IMR-90 (cell line): Measurements from ENCODE around the gene NDUFAF5. TPM values are rescaled to one million over a fixed set of nuclear protein-coding genes. Genes with fewer than 3 reads are reported as not detected.

Experiments used
- ATAC-seq: fragments of 200-7000 bp; cut with Tn5 transposase; 2 replicates; pipeline ENCODE4 v1.9.1; 2020; ENCODE audit warnings: low read depth, mild to moderate bottlenecking, moderate library complexity
- BruUV-seq: library from RNA; stranded (reverse); fragments of 400-500 nt; replicated peaks from 2 replicates; lab custom pipeline; 2021; lab: Mats Ljungman, UMichigan
- CTCF ChIA-PET: fragments of 300-600 bp; formaldehyde crosslinking; extraction: SDS; loops from one replicate; lab custom pipeline; 2021; ENCODE audit warnings: antibody characterized with exemption; lab: Yijun Ruan, JAX
- POLR2A ChIA-PET: fragments of 300-600 bp; sonication (Branson Sonifier 250); formaldehyde crosslinking; loops from one replicate; lab custom pipeline; 2022; ENCODE audit warnings: antibody characterized with exemption; ENCODE audit not compliant: unreplicated experiment; lab: Charles Lee
- DNase-seq: peaks from one replicate; pipeline ENCODE4 v3.0.0; 2013
- H2AFZ ChIP-seq: replicated peaks from 2 replicates; pipeline ENCODE3; 2013; ENCODE audit warnings: low read length, mild to moderate bottlenecking; ENCODE audit not compliant: poor library complexity
- H2AK5ac ChIP-seq: 2 replicates; pipeline ENCODE4 v1.6.1; 2013; ENCODE audit warnings: low read depth, low read length, inconsistent platforms
- H2AK9ac ChIP-seq: replicated peaks from 2 replicates; pipeline ENCODE3; 2013; ENCODE audit warnings: mild to moderate bottlenecking, low read depth, low read length, moderate library complexity; ENCODE audit not compliant: poor library complexity
- H2BK120ac ChIP-seq: 2 replicates; pipeline ENCODE4 v1.6.1; 2013; ENCODE audit warnings: low read depth, low read length, inconsistent platforms
- H2BK15ac ChIP-seq: 3 replicates; pipeline ENCODE4 v1.6.1; 2013; ENCODE audit warnings: low read depth, low read length, inconsistent platforms
- H2BK20ac ChIP-seq: 2 replicates; pipeline ENCODE4 v1.6.1; 2013; ENCODE audit warnings: low read depth, mild to moderate bottlenecking, inconsistent platforms, low read length, moderate library complexity
- H2BK5ac ChIP-seq: 2 replicates; pipeline ENCODE4 v1.6.1; 2013; ENCODE audit warnings: mild to moderate bottlenecking, low read depth, low read length, inconsistent platforms; ENCODE audit not compliant: poor library complexity, severe bottlenecking
- H3K14ac ChIP-seq: replicated peaks from 2 replicates; pipeline ENCODE4 v1.6.1; 2013; ENCODE audit warnings: low read depth, low read length, inconsistent platforms
- H3K18ac ChIP-seq: 2 replicates; pipeline ENCODE4 v1.6.1; 2013; ENCODE audit warnings: low read depth, low read length, control low read depth
- H3K23ac ChIP-seq: 2 replicates; pipeline ENCODE4 v1.6.1; 2013; ENCODE audit warnings: low read depth, low read length, inconsistent platforms
- H3K27ac ChIP-seq: 2 replicates; pipeline ENCODE4 v1.5.1; 2013; ENCODE audit warnings: mild to moderate bottlenecking, control low read depth, low read length; ENCODE audit not compliant: insufficient read depth
- H3K27me3 ChIP-seq: 2 replicates; pipeline ENCODE4 v1.6.1; 2013; ENCODE audit warnings: low read length; ENCODE audit not compliant: control insufficient read depth, insufficient read depth
- H3K36me3 ChIP-seq: 2 replicates; pipeline ENCODE4 v1.6.1; 2013; ENCODE audit warnings: low read length, mixed read lengths; ENCODE audit not compliant: control insufficient read depth, insufficient read depth
- H3K4ac ChIP-seq: 2 replicates; pipeline ENCODE4 v1.6.1; 2013; ENCODE audit warnings: low read depth, low read length, inconsistent platforms
- H3K4me1 ChIP-seq: 2 replicates; pipeline ENCODE4 v1.6.1; 2013; ENCODE audit warnings: low read length, mixed read lengths; ENCODE audit not compliant: control insufficient read depth, insufficient read depth
- H3K4me2 ChIP-seq: 2 replicates; pipeline ENCODE4 v1.6.1; 2013; ENCODE audit warnings: low read depth, mild to moderate bottlenecking, control low read depth, low read length, moderate library complexity
- H3K4me3 ChIP-seq: 2 replicates; pipeline ENCODE4 v1.5.1; 2013; ENCODE audit warnings: low read depth, mild to moderate bottlenecking, control low read depth, low read length, moderate library complexity; ENCODE audit not compliant: insufficient read depth
- H3K56ac ChIP-seq: 2 replicates; pipeline ENCODE4 v1.6.1; 2013; ENCODE audit warnings: low read length, inconsistent platforms; ENCODE audit not compliant: insufficient read depth; ENCODE audit errors: extremely low read depth
- H3K79me1 ChIP-seq, 2 experiments: 2 replicates each; pipeline ENCODE4 v1.6.1; 2013; ENCODE audit warnings: low read length in 2 of 2, inconsistent platforms in 1 of 2, low read depth in 1 of 2
- H3K9ac ChIP-seq: 2 replicates; pipeline ENCODE4 v1.6.1; 2013; ENCODE audit warnings: low read depth, low read length, control low read depth
- H3K9me1 ChIP-seq: 2 replicates; pipeline ENCODE4 v1.6.1; 2013; ENCODE audit warnings: low read length, inconsistent platforms; ENCODE audit not compliant: insufficient read depth
- H3K9me3 ChIP-seq: 2 replicates; pipeline ENCODE4 v1.6.1; 2013; ENCODE audit warnings: low read length; ENCODE audit not compliant: control insufficient read depth, insufficient read depth
- H4K20me1 ChIP-seq: 2 replicates; pipeline ENCODE4 v1.6.1; 2013; ENCODE audit warnings: low read length, inconsistent platforms; ENCODE audit not compliant: insufficient read depth
- H4K5ac ChIP-seq: 2 replicates; pipeline ENCODE4 v1.6.1; 2013; ENCODE audit warnings: mild to moderate bottlenecking, low read depth, low read length, control low read depth
- H4K8ac ChIP-seq, 2 experiments: 2 replicates each; pipeline ENCODE4 v1.6.1; 2013; ENCODE audit warnings: low read depth in 2 of 2, low read length in 2 of 2, control low read depth in 1 of 2, inconsistent platforms in 1 of 2
- H4K91ac ChIP-seq: 2 replicates; pipeline ENCODE4 v1.6.1; 2013; ENCODE audit warnings: low read depth, low read length, inconsistent platforms; ENCODE audit not compliant: insufficient read depth
- CHD1 ChIP-seq: IDR thresholded peaks from 2 replicates; pipeline ENCODE4 v1.6.1; 2012; ENCODE audit warnings: low read depth, low read length, improper control_type of control experiment
- MAFK ChIP-seq: IDR thresholded peaks from 2 replicates; pipeline ENCODE4 v1.6.1; 2012; ENCODE audit warnings: low read depth, low read length, improper control_type of control experiment
- MXI1 ChIP-seq: IDR thresholded peaks from 2 replicates; pipeline ENCODE4 v1.6.1; 2012; ENCODE audit warnings: low read depth, mild to moderate bottlenecking, low read length, moderate library complexity, borderline replicate concordance
- RAD21 ChIP-seq: IDR thresholded peaks from 2 replicates; pipeline ENCODE4 v1.6.1; 2012; ENCODE audit warnings: low read length, improper control_type of control experiment
- RCOR1 ChIP-seq: IDR thresholded peaks from 2 replicates; pipeline ENCODE4 v1.6.1; 2012; ENCODE audit warnings: mild to moderate bottlenecking, low read length, improper control_type of control experiment; ENCODE audit not compliant: insufficient replicate concordance
- SMC3 ChIP-seq: fragments of 150-350 bp; IDR thresholded peaks from 2 replicates; pipeline ENCODE4 v1.6.1; 2016; ENCODE audit warnings: low read depth, mild to moderate bottlenecking, antibody characterized with exemption, low read length, moderate library complexity
- WGBS, 2 experiments: methylation state at CpG; one replicate each; pipeline versions ENCODE4 v1.1.5 to v1.1.7; 2013; ENCODE audit warnings: missing lambda C conversion rate in 2 of 2; ENCODE audit not compliant: insufficient read length in 1 of 2; ENCODE audit errors: extremely low coverage in 2 of 2; 5-methylcytosine and 5-hydroxymethylcytosine counted together
- dilution Hi-C: fragments of 300-500 bp; cut with HindIII; formaldehyde crosslinking; loops from one replicate; pipeline ENCODE4 v1.14.3; 2018; ENCODE audit warnings: low sequenced_read_pairs; ENCODE audit not compliant: unreplicated experiment
- in situ Hi-C: fragments of 300-500 bp; cut with MboI; formaldehyde crosslinking; loops from 3 replicates; pipeline ENCODE4 v1.14.3; 2019; ENCODE audit warnings: low sequenced_read_pairs, inconsistent platforms, mixed read lengths
- intact Hi-C: fragments of 100-400 bp; cut with micrococcal nuclease; formaldehyde crosslinking; loops from 2 replicates; pipeline ENCODE4 v1.10.0; 2022
- polyA plus RNA-seq, 3 experiments: library from polyadenylated mRNA; depleted of rRNA; stranded (reverse); fragments of >200 nt; gene quantifications; 2 replicates each; pipeline ENCODE4 v1.2.3, GENCODE V29; 2012; ENCODE audit warnings: low replicate concordance in 1 of 3
- total RNA-seq: library from RNA; depleted of rRNA; stranded (reverse); fragments of >200 nt; gene quantifications from 2 replicates; pipeline ENCODE4 v1.2.3, GENCODE V29; 2012
- TF ChIP-seq, protein P1 (sequence below): fragments of 150-350 bp; IDR thresholded peaks from 2 replicates; pipeline ENCODE4 v1.6.1; 2016; ENCODE audit warnings: low read depth, mild to moderate bottlenecking, low read length, moderate library complexity, borderline replicate concordance
- TF ChIP-seq, protein P2 (sequence below): fragments of 150-350 bp; IDR thresholded peaks from 2 replicates; pipeline ENCODE4 v1.6.1; 2017; ENCODE audit warnings: mild to moderate bottlenecking, antibody characterized with exemption, low read length, low read depth

The NDUFAF5 gene
- total and polyA plus RNA-seq, 2 of the 4 experiments (the other 2 are of a cell fraction) = 6.8 to 12.3 TPM

GRCh38 chr20:13856354-13856753 is 71.5 kb downstream of the NDUFAF5 start:
- dilution Hi-C loops = no loop called here
- no CpG with 5 or more reads among the region's 4 CpGs for WGBS, 2 experiments

More at GRCh38 chr20:13856354-13856753, 71.5 kb downstream of the NDUFAF5 start:
- Histone ChIP-seq H3K4me1 (no peaks in the 10 kb centered on the region), H3K4me2 (no peak overlapping the region), H3K23ac (no peak overlapping the region), H2BK120ac (no peak overlapping the region), H2BK5ac (no peak overlapping the region), H3K79me1 (no peaks in the 10 kb centered on the region), H3K27ac (no peak overlapping the region), H2BK15ac (no peak overlapping the region), H3K9me1 (no peaks in the 10 kb centered on the region), H2AK5ac (no peak overlapping the region), H2AK9ac (no peak overlapping the region), H3K27me3 (no peaks in the 10 kb centered on the region), H4K5ac (no peak overlapping the region), H4K20me1 (no peaks in the 10 kb centered on the region), H3K14ac (no peak overlapping the region), H3K4ac (no peak overlapping the region), H3K36me3 (no peaks in the 10 kb centered on the region), H3K9ac (no peak overlapping the region), H2AFZ (no peak overlapping the region), H2BK20ac (no peak overlapping the region), H3K18ac (no peak overlapping the region), H3K56ac (no peak overlapping the region), H3K9me3 (no peaks in the 10 kb centered on the region), H4K8ac (no peak overlapping the region), H4K91ac (no peak overlapping the region), H3K4me3 (no peak overlapping the region)
- CTCF ChIA-PET = no interaction called here
- POLR2A ChIA-PET = no interaction called here
- intact Hi-C loops (no loop called here), in situ Hi-C loops (no loop called here)
- TF ChIP-seq MAFK (no peak), RCOR1 (no peak), SMC3 (no peak), MXI1 (no peak), CHD1 (no peak), RAD21 (no peak)
- TF ChIP-seq, protein P1, sequence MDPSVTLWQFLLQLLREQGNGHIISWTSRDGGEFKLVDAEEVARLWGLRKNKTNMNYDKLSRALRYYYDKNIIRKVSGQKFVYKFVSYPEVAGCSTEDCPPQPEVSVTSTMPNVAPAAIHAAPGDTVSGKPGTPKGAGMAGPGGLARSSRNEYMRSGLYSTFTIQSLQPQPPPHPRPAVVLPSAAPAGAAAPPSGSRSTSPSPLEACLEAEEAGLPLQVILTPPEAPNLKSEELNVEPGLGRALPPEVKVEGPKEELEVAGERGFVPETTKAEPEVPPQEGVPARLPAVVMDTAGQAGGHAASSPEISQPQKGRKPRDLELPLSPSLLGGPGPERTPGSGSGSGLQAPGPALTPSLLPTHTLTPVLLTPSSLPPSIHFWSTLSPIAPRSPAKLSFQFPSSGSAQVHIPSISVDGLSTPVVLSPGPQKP = no peak
- TF ChIP-seq, protein P2, sequence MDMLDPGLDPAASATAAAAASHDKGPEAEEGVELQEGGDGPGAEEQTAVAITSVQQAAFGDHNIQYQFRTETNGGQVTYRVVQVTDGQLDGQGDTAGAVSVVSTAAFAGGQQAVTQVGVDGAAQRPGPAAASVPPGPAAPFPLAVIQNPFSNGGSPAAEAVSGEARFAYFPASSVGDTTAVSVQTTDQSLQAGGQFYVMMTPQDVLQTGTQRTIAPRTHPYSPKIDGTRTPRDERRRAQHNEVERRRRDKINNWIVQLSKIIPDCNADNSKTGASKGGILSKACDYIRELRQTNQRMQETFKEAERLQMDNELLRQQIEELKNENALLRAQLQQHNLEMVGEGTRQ = no peak
- DNase-seq (no peak), ATAC-seq (no peak)
- BruUV-seq = no TSS peak
